ENCODE results near the gene SPINDOC.

DNA sequence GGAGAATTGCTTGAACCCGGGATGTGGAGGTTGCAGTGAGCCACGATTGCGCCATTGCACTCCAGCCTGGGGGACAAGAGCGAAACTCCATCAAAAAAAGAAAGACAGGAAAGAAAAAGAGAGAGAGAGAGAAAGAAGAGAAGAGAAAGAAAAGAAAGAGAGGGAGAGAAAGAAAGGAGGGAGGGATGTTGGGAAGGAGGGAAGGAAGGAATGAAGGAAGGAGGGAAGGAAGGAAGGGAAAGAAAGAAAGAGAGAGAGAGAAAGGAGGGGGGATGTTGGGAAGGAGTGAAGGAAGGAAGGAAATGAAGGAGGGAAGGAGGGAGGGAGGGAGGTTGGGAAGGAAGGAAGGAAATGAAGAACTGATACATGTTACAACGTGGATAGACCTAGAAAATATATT, 12.3 kb upstream of the SPINDOC start:
- TF ChIP-seq EZH2 (IDR thresholded peaks at IDR 0.05; ENCODE audit: insufficient read depth, poor library complexity, severe bottlenecking) (no peak), EZH2phosphoT487 (IDR thresholded peaks at IDR 0.05; ENCODE audit: insufficient read depth, low read depth) (no peak)
